Islet precursor cell (in vitro differentiated cells): ENCODE measurements around the gene PFDN4.

Experiments
- DNase-seq: peaks from one replicate; pipeline ENCODE4 v3.0.0-alpha.2; 2018

Gene PFDN4, protein sequence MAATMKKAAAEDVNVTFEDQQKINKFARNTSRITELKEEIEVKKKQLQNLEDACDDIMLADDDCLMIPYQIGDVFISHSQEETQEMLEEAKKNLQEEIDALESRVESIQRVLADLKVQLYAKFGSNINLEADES

DNA sequence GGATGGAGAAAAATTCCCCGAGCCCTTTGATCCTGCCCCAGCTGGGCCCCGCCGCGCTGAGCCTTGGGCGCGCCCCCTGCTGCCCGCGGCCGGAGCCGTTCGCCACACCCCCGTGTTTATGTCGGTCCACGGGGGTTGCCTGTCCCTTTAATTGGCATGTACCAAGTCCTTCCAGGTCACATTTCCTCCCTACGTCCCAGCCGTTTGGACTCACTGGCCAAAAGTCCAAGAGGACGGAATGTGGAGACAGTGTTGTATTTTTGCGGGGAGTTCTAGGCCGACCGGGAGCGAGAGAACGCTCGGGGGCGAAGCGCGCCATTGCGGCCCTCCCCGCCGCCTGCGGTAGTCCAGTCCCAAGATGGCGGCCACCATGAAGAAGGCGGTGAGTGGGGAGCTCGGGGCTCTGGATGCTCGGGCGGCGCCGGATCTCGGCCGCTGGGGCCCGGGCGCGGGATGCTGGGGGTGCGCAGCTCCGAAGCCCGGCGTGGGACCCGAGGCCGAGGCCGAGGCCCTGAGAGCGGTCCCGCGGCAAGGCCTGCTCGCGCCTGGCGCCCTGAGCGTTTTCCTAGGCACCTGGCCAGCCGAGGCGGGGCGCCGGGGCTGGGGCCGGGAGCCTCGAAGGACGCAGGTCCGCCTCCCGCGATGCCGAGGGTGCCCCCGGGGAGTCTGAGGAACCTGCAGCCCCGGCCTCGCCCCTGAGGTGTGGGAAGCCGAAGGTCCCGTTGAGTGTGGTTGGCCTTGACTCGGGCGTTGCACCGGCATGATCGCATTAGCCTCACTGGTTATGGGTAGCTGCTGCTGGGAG, at the start of gene PFDN4:
PFDN4 (plus strand) TSS at position 345 of the 805 bp plus-strand sequence; CDS start at position 359, 14 bp downstream.
- peak; percentile 94 for DNase-seq

DNA sequence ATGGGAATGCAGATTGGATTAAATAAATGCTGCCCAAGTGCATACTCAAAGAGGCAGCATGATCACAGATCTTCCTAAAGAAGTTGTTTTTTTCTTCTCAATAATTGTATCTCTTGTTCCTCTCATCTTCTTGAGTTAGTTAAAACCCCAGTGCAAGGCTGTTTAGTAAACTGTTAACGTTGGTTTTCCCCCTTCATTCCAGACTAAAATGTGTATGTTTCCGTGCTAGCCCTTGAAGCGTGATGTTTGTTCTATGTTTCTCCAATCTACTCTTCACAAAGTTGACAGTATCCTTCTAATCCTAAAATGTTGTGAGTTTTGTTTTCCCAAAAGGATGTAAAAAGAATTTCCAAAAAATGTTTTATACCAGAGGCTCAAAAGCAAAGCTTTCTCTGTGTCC, 49.7 kb upstream of the PFDN4 start:
- no peak for DNase-seq

DNA sequence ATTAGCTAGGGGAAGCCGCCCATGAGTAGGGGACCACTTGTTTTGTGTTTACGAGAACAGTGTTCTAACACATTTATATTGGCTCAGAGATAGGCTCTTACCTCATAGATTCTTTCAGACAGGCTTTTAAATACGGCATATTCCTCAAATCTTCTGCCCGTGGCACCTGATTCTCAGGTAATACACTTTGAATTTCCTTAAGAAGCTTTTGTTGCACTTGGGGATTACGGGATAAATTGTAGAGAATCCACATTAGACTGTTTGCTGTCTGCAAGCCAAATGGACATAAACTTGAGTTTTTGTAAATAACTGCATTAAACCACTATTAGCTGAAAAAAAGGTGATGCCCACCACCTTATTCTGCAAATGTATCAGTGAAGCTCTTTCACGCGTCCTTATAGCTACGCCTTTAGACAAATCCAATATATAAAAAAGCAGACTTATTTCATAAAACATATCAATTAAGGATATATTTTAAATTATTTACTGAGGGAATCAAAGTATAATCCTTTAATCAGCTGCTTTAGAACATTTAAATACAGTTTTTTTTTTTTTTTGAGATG, 49.0 kb upstream of the PFDN4 start:
- DNase-seq: no peak

DNA sequence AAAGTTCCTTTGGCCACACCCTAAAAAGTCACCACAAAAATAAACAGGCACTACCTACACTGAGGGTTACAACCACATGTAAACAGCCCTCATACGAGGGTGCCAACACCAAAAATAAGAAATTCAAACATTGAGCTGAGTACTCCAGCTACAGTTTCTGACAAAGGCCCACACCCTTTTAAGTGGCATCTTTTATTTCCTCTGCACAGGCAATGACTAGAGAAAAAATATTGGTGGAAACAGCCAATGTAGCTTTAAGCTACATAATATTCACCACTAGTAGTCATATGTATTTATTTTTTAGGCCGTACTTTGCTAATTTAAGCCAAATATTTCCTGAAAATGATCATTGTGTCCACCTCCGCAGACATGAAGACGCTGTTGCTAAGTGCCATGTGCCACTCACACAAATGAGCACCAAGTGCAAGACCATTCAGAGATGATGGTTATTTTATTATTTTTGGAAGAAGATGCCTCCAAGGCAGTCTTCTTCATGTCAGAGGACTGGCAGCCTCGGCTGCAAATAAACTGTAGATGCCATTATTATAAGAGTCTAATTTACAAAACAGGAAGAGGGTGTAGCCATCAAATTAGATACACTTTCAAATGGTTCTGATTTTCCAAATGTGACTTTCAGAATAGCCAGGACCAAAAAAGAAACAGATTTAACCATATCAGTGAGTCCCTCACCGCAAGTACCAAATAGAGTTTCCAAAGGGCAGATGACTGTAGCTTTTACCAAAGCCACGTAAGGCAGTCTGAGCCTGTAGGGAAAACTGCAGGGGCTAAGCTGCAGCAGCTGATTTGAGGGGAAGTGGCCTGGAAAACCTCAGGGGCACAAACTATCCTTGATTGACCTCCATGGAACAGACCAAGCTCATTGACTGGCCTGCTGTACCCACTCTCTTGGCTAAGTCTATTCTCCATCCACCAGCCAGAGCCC, 47.6 kb upstream of the PFDN4 start:
- no peak for DNase-seq

DNA sequence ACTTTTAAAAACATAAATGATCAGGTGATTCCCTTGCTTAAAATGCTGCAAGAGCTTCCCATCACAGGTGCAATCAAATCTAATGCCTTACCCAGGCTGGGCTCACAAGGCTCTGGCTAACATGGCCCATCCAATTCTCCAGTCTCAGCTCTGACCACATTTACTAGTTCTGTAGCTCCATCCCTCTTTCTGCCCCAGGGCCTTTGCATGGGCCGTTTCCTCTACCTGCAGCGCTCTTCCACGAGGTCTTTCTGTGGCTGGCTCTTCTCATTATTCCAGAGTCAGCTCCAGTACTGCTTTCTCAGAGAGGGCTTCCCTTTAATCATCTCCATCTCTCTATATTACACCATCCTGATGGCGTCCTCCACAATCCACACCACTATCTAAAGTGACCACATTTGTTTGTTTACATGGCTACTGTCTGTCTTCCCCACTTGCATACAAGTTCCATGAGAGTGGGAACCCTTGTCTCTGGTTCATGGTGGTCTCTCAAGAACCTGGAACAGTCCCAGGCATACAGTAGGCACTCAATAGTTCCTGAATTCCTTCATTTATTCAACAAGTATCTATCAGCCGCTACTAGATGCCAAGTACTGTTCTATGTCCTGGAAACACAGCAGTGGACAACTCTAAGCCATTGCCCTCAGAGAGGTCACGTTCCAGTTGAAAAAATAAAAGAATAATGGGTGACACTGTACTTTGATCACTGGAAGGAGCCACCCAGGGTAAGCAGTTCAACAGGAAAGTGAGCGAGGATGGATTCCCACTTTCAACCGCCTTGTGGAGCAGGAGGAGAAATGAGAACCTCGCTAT, 46.7 kb upstream of the PFDN4 start:
- no peak for DNase-seq

DNA sequence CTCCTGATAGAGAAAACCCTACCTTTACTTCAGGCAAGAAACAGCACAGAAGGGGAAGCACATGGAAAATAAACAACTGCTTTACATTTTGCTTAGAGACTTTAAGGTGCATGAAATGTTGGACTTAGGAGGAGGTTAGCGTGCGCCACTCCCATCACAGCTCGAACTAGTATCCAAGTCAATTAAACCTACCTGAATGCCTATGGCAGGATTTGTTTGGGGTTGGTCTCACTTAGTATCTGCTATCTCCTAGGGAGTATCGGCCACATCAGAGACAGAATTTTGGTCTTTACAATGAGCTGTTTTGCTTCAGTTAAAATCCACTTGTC, 46.1 kb upstream of the PFDN4 start:
- DNase-seq: no peak

DNA sequence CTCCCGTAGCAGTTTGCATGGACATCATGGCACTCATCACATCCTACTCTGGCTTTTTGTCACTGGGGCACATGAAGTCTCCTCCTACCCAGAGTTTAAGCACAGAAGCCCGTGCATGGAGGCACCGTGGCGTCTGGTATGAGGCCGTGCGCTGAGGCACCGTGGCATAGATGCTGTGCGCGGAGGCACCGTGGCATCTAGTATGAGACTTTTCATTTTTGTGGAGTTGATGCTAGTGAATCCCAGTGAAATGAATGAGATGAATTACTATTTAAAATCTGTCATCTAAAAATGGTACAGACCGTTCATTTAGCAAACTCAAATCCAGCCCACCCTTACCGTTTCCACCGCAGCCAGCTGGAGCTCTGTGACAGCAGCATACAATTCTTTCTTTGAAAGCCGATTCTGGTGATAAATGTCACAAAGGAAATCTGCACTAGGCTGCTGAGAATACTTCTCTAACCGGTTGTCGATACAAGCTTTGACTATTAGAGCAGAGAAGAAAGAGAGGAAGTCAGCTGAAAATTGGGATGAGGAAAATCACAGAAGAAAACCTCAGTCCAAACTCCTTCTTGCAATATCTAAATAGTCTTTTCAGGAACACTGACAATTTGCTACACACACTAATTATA, 45.4 kb upstream of the PFDN4 start:
- no peak for DNase-seq

DNA sequence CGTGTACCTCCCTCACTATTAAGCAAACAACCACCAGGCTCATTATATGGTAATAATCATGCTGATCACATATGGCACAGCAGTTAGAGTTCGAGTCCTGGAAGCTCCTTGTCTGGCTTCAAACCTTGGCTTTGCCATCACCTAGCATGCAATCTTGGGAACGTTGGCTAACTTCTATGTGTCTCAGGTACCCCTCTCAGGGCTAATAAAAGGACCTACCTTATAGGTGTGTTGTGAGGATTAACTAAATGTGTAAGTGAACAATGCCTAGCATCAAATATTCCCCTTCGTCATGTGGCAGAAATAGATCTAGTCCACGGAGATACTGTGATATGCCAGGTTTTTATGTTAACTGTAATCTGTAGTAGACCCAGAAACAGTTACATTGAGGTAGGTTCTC, 44.5 kb upstream of the PFDN4 start:
- DNase-seq: no peak

DNA sequence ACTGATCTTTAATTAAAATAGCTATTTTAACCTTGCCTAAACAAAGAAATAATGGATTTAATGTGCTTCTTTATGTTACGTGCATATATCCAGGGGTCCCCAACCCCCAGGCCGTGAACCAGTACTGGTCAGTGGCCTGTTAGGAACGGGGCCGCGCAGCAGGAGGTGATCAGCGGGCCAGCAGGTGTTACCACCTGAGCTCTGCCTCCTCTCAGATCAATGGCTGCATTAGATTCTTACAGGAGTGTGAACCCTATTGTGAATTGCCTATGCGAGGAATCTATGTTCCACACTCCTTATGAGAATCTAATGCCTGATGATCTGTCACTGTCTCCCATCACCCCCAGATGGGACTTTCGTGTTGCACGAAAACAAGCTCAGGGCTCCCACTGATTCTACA, 42.9 kb upstream of the PFDN4 start:
- no peak for DNase-seq

DNA sequence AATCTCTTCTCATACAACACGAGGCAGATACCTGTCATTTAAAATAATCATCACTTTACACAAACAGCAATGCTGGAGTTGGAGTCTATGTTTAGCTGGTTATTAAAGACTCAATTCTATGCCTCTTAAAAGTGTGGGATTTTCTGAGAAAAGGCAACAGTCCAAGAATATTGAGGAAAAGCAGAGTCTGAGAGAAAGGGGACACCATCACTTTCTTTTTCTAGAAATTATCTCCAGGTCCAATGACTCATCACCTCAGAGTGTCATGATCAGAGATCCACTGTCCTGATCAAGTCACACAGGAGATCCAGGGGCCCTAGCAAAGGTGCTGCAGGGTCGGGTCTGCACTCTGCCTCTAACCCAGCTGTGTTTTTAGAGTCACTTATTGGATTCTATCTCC, 42.1 kb upstream of the PFDN4 start:
- no peak for DNase-seq

DNA sequence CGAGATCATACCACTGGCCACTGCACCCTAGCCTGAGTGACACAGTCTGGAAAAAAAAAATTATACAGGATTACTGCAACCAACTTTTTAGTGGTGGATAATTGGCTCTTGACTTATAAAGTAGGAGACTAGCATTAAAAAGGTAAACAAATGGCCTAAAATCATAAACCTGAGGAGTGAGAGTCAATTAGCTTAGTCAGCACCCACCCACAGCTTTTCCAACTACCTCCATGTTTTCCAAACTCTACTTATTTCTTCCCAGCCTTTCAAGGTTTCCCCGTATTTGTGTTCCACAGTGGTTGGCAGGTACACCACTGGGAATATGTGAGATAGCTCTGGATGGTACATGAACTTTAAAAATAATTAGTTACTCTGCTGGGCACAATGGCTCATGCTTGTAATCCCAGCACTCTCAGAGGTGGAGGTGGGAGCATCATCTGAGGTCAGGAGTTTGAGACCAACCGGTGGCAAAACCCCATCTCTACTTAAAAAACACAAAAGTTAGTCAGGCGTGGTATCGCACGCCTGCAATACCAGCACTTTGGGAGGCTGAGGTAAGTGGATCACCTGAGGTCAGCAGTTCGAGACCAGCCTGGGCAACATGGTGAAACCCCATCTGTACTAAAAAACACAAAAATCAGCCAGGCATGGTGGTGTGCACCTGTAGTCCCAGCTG, 40.8 kb upstream of the PFDN4 start:
- DNase-seq: no peak

DNA sequence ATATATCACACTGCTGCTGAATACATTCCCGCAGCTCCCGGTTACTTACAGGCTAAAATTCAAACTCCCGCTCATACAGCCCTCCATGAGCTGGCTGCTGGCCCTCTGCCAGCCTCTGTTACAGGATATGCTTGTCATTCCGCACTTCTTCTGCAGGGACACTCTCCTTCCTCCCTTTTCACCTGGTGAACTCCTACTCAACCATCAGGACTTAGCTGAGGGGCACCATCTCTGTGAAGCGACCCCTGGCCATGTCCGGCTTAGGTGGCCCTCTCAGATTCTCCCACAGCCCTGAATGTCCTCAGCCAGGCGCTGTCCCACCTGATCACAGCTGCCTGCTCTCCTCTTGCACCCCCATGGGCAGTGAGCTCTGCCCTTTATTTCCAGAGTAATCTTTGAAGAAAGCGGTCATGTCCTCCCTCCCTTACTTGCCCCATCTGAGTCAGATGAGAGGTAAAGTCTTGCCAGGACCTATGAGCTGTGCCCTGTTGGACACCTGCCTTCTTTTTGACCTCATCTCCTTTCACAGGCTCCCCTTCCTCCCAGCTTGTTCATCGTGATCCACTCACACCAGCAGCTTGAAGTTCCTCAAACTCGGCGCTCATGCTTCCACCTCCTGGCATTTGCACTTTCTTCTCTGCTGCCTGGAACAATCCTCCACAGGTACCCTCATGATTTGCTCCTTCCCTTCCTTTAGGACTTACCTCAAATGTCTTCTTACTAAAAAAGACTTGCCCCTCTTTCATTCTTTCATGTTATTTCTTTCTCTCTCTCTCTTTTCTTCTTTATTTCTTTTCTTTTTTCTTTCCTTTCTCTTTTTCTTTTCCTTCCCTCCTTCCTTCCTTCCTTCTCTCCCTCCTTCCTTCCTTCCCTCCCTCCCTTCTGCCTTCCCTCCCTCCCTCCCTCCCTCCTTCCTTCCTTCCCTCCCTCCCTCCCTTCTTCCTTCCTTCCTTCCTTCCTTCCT, 39.7 kb upstream of the PFDN4 start:
- DNase-seq: no peak

DNA sequence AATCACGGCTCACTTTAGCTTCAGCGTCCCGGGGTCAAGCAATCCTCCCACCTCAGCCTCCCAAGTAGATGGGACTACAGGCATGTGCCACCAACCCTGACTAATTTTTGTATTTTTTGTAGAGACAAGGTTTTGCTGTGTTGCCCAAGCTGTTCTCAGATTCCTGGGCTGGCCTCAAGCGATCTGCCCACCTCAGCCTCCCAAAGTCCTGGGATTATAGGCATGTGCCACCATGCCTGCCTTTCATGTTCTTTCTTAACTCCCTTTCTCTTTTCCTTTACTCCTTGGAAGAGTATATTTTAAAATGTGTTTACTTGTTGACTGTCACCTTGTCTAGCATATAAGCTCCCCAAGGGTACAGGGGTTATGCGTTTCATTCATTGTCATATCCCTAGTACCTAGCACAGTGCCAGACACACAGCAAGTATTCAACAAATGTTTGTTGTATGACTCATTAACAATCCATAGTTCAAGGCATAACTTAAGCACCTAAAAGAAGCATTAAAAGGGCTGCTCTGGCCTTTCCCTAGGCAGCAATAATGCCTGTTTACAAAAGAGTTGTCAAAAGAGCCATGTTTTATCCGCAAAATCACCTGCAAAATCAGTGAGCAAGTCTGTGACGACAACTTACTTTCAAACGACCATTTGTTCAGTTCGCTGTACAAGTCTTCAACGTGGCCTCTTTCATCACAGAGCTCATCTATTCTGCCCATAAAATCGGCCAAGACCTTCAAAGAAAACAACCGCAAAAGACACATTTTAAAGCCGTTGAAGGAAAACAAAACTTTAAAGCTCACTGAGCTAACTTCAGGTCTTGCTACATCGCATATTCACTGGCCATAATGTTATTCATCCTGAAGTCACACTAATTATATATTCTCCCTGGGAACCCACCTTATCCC, 38.7 kb upstream of the PFDN4 start:
- DNase-seq: no peak

DNA sequence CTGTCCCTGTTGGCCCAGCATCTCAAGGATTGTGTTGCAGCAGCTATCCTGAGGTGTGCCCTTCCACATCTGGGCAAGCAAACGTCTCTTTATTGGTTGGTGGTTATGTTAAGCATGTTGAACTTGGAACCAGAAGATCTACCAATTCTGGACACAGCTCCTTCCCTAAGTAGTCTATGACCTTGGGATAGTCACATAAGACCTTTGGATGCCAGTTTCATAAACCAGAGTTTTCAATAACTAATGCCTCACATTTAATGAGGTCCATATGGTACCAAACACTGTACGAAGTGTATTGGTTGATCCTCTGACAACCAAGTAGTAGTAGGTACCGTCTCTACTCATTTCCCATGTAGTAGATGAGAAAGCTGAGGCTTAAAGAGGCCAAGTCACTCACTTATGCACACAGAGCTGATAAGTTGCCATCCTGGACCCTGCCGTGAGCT, 37.8 kb upstream of the PFDN4 start:
- peak; percentile 3 for DNase-seq

DNA sequence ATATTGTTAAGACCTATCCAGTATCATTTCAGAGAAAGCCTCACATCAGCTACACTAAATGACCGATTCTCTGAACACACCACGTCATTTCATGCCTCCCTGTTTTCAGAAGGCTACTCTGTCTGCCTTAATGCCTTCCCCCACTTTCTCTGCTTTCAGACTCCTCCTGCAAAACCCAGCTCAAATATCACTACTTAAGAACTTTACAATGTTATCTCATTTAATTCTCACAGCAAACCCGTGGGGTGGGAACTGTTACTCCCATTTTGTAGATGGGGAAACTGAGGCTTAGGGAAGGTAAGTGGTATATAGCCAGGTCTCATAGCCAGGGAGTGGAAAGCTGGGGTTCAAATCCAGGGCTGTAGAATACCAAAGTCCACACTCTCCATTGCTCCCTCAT, 36.9 kb upstream of the PFDN4 start:
- DNase-seq: peak; percentile 8

DNA sequence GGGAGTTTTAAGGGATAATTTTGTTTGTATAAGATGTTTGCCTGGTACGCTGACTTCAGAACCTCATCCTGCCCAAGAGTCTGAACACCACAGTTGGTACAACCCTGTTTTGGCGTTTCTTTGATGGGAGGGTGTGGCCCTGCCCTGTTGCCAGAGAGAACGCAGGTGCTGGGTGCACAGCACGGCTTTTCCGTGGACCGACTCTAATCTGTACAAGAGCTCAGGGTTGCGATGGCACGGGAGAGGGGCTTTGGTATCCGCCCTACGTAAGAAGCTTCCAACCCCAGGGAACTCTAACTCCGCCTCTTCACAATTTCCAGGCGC, 35.4 kb upstream of the PFDN4 start:
- DNase-seq: no peak

DNA sequence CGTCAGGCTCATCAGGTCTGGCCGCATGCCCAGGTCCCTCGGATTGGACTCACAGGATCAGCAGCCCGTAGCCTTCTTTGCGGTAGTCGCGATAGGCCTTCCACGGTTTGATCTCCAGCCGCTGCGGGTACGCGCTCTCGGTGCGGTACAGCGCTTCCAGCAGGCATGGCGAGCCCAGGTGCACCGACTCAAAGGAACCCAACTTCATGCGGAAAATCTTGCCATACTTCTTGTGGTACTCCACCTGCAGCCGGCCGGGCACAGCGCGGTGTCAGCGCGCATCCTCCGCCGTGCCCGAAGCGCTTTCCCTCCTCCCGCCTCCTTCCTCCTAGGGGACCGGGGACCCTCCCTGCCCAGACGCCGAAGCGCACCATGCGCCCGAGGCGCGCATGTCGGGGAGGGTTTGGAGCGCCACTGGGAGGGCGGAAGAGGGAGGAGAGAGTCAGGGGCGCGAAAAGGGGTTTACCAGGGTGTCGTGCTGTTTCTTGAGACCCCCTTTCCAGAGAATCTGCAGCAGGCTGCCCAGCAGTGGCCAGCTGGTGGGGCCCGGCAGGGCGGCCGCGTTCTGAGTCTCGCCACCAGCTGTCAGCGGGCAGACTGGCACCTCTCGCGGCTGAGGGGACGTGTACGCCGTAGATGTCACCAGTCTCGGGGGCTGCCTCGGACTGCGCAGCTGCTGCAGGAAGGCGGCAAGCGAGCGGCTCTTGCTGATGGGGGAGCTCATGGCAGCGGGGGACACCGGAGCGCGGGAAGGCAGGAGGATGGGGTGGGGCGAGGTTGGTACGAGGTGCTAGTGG, 34.8 kb upstream of the PFDN4 start:
- peak; percentile 76 for DNase-seq
